ENCODE results near the gene MORC4.

- TF ChIP-seq, protein P1, sequence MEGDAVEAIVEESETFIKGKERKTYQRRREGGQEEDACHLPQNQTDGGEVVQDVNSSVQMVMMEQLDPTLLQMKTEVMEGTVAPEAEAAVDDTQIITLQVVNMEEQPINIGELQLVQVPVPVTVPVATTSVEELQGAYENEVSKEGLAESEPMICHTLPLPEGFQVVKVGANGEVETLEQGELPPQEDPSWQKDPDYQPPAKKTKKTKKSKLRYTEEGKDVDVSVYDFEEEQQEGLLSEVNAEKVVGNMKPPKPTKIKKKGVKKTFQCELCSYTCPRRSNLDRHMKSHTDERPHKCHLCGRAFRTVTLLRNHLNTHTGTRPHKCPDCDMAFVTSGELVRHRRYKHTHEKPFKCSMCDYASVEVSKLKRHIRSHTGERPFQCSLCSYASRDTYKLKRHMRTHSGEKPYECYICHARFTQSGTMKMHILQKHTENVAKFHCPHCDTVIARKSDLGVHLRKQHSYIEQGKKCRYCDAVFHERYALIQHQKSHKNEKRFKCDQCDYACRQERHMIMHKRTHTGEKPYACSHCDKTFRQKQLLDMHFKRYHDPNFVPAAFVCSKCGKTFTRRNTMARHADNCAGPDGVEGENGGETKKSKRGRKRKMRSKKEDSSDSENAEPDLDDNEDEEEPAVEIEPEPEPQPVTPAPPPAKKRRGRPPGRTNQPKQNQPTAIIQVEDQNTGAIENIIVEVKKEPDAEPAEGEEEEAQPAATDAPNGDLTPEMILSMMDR (conservative IDR thresholded peaks at IDR 0.05; ENCODE audit: low read depth, low read length): no peak
- TF ChIP-seq EZH2 (IDR thresholded peaks at IDR 0.05; ENCODE audit: low read length, unreplicated experiment): no peak
Measured at GRCh38 chrX:106950381-106950780, 49.6 kb downstream of the MORC4 start.
